ENCODE measurements around the gene COL15A1. TPM values are rescaled to one million over a fixed set of nuclear protein-coding genes. Genes with fewer than 3 reads are reported as not detected.

Gene COL15A1
- total and polyA plus RNA-seq, 2 of the 8 experiments (the other 6 are each of a cell fraction or from before 2014, with no cell fraction given) = 0.12 to 0.15 TPM

DNA sequence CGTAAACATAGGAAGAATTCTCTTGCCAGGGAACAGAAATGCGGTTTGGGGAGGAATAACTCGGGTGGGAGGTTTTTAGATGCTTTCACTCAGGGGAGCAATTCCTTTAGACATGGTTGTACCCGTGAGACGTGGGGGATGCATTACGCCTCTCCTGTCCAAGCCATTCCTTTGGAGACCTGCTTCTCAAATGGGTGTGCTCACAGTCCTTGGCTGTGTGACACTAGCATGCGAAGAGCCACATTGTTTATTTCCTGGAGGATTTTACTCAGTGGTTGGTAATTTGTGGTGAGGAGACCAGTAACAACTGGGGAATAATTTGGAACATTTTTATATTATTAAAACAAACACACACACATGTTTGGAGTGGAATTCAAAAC lies 18.5 kb downstream of the COL15A1 start:
- 95% methylated on average over 7 of the region's 7 CpGs; no CpG with 5 or more reads in 1 of the 2 experiments for WGBS, 2 experiments (ENCODE audit: extremely low coverage in 1 of 2, insufficient coverage in 1 of 2, insufficient read length in 1 of 2, insufficient replicate concordance in 2 of 2, low coverage in 1 of 2, low lambda C conversion rate in 2 of 2, missing lambda C conversion rate in 1 of 2)
- TF ChIP-seq RNF2 (IDR thresholded peaks at IDR 0.05; ENCODE audit: borderline replicate concordance, low read depth, low read length, missing control alignments, poor library complexity, severe bottlenecking) (no peak), SP2 (IDR thresholded peaks at IDR 0.05; ENCODE audit: low read length) (no peak), BCL11A (IDR thresholded peaks at IDR 0.05; ENCODE audit: low read depth in 2 of 2, low read length in 2 of 2) (no peak), SIN3A (conservative IDR thresholded peaks at IDR 0.05 in 1 of 2, IDR thresholded peaks at IDR 0.05 in 1 of 2; ENCODE audit: low read depth in 1 of 2, low read length in 2 of 2) (no peak), SRF (IDR thresholded peaks at IDR 0.05; ENCODE audit: low read depth, low read length) (no peak), CREB1 (IDR thresholded peaks at IDR 0.05) (no peak), RFX5 (IDR thresholded peaks at IDR 0.05; ENCODE audit: borderline replicate concordance, low read depth, low read length) (no peak), KDM4A (IDR thresholded peaks at IDR 0.05; ENCODE audit: low read depth, low read length, severe bottlenecking) (no peak), GTF2F1 (IDR thresholded peaks at IDR 0.05; ENCODE audit: borderline replicate concordance, low read depth, low read length) (no peak), CEBPB (IDR thresholded peaks at IDR 0.05; ENCODE audit: low read depth, low read length) (no peak), TCF12 (IDR thresholded peaks at IDR 0.05; ENCODE audit: low read depth, low read length) (no peak), BACH1 (IDR thresholded peaks at IDR 0.05; ENCODE audit: low read length) (no peak), TEAD4 (IDR thresholded peaks at IDR 0.05; ENCODE audit: low read depth, low read length) (no peak), KDM1A (IDR thresholded peaks at IDR 0.05; ENCODE audit: borderline replicate concordance, low read length) (no peak)
- TF ChIP-seq, protein P1, sequence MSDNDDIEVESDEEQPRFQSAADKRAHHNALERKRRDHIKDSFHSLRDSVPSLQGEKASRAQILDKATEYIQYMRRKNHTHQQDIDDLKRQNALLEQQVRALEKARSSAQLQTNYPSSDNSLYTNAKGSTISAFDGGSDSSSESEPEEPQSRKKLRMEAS (IDR thresholded peaks at IDR 0.05) = no peak

More for the DNA sequence above, 18.5 kb downstream of the COL15A1 start:
- H3K4me3 ChIP-seq (ENCODE audit: extremely low read depth in 1 of 4, insufficient read depth in 2 of 4, low read depth in 3 of 4, low read length in 4 of 4) = no peak overlapping the region
- H3K27me3 ChIP-seq (replicated peaks in 1 of 4; ENCODE audit: control insufficient read depth in 3 of 4, extremely low read depth in 1 of 4, insufficient read depth in 3 of 4, low read length in 3 of 4) = no peaks in the 10 kb centered on the region
- H2BK120ac ChIP-seq (replicated peaks; ENCODE audit: low read depth, low read length) = no peak overlapping the region
- 0 out of 2 replicates have a peak overlapping the region, but pooled peaks have one; percentile 43 for H2BK20ac ChIP-seq (ENCODE audit: low read length)
- no peak overlapping the region for H3K56ac ChIP-seq (replicated peaks; ENCODE audit: insufficient read length, low read depth, low read length)
- no peak for FAIRE-seq
- no peaks in the 10 kb centered on the region for H3K79me1 ChIP-seq (ENCODE audit: low read depth, low read length)
- no peak overlapping the region for H3K4ac ChIP-seq (replicated peaks; ENCODE audit: insufficient read length, low read depth, low read length)
- no peaks in the 10 kb centered on the region for H3K36me3 ChIP-seq (ENCODE audit: control insufficient read depth in 2 of 4, insufficient read depth in 4 of 4, low read length in 3 of 4)
- no peak overlapping the region for H2BK5ac ChIP-seq (ENCODE audit: low read depth, low read length)
- H3K23ac ChIP-seq (ENCODE audit: insufficient read length) = no peak overlapping the region
- H3K9me3 ChIP-seq (ENCODE audit: insufficient read depth in 2 of 2, low read depth in 1 of 2, low read length in 1 of 2) = peaks cover under 1 to 3% of the 10 kb centered on the region in 2 experiments; a peak in 1 of 4 replicates
- H3K27ac ChIP-seq (ENCODE audit: low read depth, low read length) = no peak overlapping the region
- H2AFZ ChIP-seq (ENCODE audit: low read length) = no peak overlapping the region
- no peak overlapping the region for H4K91ac ChIP-seq (replicated peaks; ENCODE audit: insufficient read length, low read length)
- no peak overlapping the region for H3K9ac ChIP-seq (replicated peaks in 1 of 4; ENCODE audit: extremely low read depth in 1 of 4, low read depth in 3 of 4, low read length in 3 of 4)
- H3K79me2 ChIP-seq (ENCODE audit: control insufficient read depth in 1 of 2, insufficient read depth in 2 of 2, low read length in 2 of 2) = no peaks in the 10 kb centered on the region
- no peak overlapping the region for H4K8ac ChIP-seq (ENCODE audit: extremely low read depth, insufficient read depth, low read length)
- no peak overlapping the region for H3K14ac ChIP-seq (ENCODE audit: insufficient read length)
- H4K5ac ChIP-seq (ENCODE audit: insufficient read length, low read depth, low read length) = no peak overlapping the region
- H2AK5ac ChIP-seq (ENCODE audit: low read depth, low read length) = no peak overlapping the region
- CTCF ChIA-PET (ENCODE audit: partially characterized antibody) = interaction anchor here (1.9 to 3.8 kb wide), 2 partner anchors 12 to 179 kb away, joined by 4 to 23 read pairs; no protein-coding TSS in a partner anchor
- peaks cover 2 to 10% (median 6%) of the 10 kb centered on the region in 4 experiments; a peak in 6 of 7 replicates for H3K4me1 ChIP-seq (replicated peaks in 1 of 4; ENCODE audit: control insufficient read depth in 3 of 4, insufficient read depth in 4 of 4, low read length in 3 of 4)
- H4K20me1 ChIP-seq (replicated peaks in 1 of 2; ENCODE audit: control insufficient read depth in 1 of 2, insufficient read depth in 2 of 2, low read length in 2 of 2) = no peaks in the 10 kb centered on the region
- no peak for DNase-seq (ENCODE audit: low read depth in 1 of 2, low spot score in 2 of 2)
- POLR2A ChIA-PET (ENCODE audit: partially characterized antibody) = no interaction called here
- H2BK12ac ChIP-seq (ENCODE audit: low read depth, low read length) = no peak overlapping the region; the same call in 1 of the 2 replicates
- no peak overlapping the region; a peak in 1 of 4 replicates for H3K4me2 ChIP-seq (ENCODE audit: insufficient read depth in 1 of 2, low read depth in 2 of 2, low read length in 2 of 2)
- no peak overlapping the region for H3K18ac ChIP-seq (ENCODE audit: extremely low read depth, low read length)
- no peak overlapping the region for H2BK15ac ChIP-seq (ENCODE audit: low read length)
- no peaks in the 10 kb centered on the region for H3K23me2 ChIP-seq (ENCODE audit: low read depth, low read length)

All from H1 (cell line).